H9 (cell line): ENCODE results near the gene BCAS3. TPM values are rescaled to one million over a fixed set of nuclear protein-coding genes. Genes with fewer than 3 reads are reported as not detected.

Experiments
- DNase-seq: peaks from one replicate; pipeline ENCODE4 v3.0.0-alpha.2; 2017
- H2AFZ ChIP-seq: one replicate; pipeline ENCODE4 v1.6.1; 2013; ENCODE audit warnings: mild to moderate bottlenecking, low read length, control low read depth, moderate library complexity
- H2AK5ac ChIP-seq: 2 replicates; pipeline ENCODE4 v1.6.1; 2013; ENCODE audit warnings: low read length, control low read depth, mixed read lengths; ENCODE audit not compliant: insufficient read length
- H2BK120ac ChIP-seq: one replicate; pipeline ENCODE4 v1.6.1; 2013; ENCODE audit warnings: low read depth, mild to moderate bottlenecking, low read length, control low read depth, inconsistent platforms; ENCODE audit not compliant: poor library complexity, severe bottlenecking
- H2BK12ac ChIP-seq: 2 replicates; pipeline ENCODE4 v1.6.1; 2013; ENCODE audit warnings: low read length, control low read depth, mixed read lengths, low read depth; ENCODE audit not compliant: insufficient read length
- H2BK15ac ChIP-seq: 2 replicates; pipeline ENCODE4 v1.6.1; 2013; ENCODE audit warnings: low read depth, low read length, control low read depth
- H2BK20ac ChIP-seq: one replicate; pipeline ENCODE4 v1.6.1; 2013; ENCODE audit warnings: low read depth, mild to moderate bottlenecking, low read length, control low read depth, inconsistent platforms; ENCODE audit not compliant: poor library complexity, severe bottlenecking
- H2BK5ac ChIP-seq: 2 replicates; pipeline ENCODE4 v1.6.1; 2013; ENCODE audit warnings: low read length, control low read depth, mixed read lengths; ENCODE audit not compliant: insufficient read length
- H3K14ac ChIP-seq: 2 replicates; pipeline ENCODE4 v1.6.1; 2013; ENCODE audit warnings: low read length, control low read depth; ENCODE audit not compliant: insufficient read depth
- H3K18ac ChIP-seq: 2 replicates; pipeline ENCODE4 v1.6.1; 2013; ENCODE audit warnings: low read depth, mild to moderate bottlenecking, mixed read lengths, low read length, control low read depth; ENCODE audit not compliant: insufficient read length
- H3K23ac ChIP-seq: 2 replicates; pipeline ENCODE4 v1.6.1; 2013; ENCODE audit warnings: low read length, control low read depth, mixed read lengths, low read depth; ENCODE audit not compliant: insufficient read length
- H3K23me2 ChIP-seq: 2 replicates; pipeline ENCODE4 v1.6.1; 2013; ENCODE audit warnings: low read depth, mild to moderate bottlenecking, mixed read lengths, low read length, control low read depth; ENCODE audit not compliant: insufficient read length, poor library complexity, severe bottlenecking
- H3K27ac ChIP-seq: 2 replicates; pipeline ENCODE4 v1.5.1; 2013; ENCODE audit warnings: low read length, control low read depth, mixed read lengths, low read depth; ENCODE audit not compliant: insufficient read length
- H3K27me3 ChIP-seq: 2 replicates; pipeline ENCODE4 v1.6.1; 2013; ENCODE audit warnings: low read length, control low read depth, inconsistent platforms; ENCODE audit not compliant: insufficient read depth
- H3K4ac ChIP-seq: 2 replicates; pipeline ENCODE4 v1.6.1; 2013; ENCODE audit warnings: low read depth, mild to moderate bottlenecking, control low read depth, inconsistent platforms, low read length, moderate library complexity
- H3K4me1 ChIP-seq: 2 replicates; pipeline ENCODE4 v1.6.1; 2013; ENCODE audit warnings: low read length, control low read depth, inconsistent platforms; ENCODE audit not compliant: insufficient read depth
- H3K4me2 ChIP-seq: 2 replicates; pipeline ENCODE4 v1.6.1; 2013; ENCODE audit warnings: low read length, control low read depth, mixed read lengths; ENCODE audit not compliant: insufficient read length, insufficient read depth
- H3K56ac ChIP-seq: 2 replicates; pipeline ENCODE4 v1.6.1; 2013; ENCODE audit warnings: low read depth, mild to moderate bottlenecking, mixed read lengths, low read length, control low read depth; ENCODE audit not compliant: insufficient read length
- H3K79me1 ChIP-seq: 2 replicates; pipeline ENCODE4 v1.6.1; 2013; ENCODE audit warnings: low read depth, mild to moderate bottlenecking, moderate library complexity, low read length, control low read depth, inconsistent platforms; ENCODE audit not compliant: insufficient read depth, poor library complexity, severe bottlenecking
- H3K79me2 ChIP-seq: 2 replicates; pipeline ENCODE4 v1.6.1; 2013; ENCODE audit warnings: low read length, control low read depth, inconsistent platforms; ENCODE audit not compliant: insufficient read depth
- H3K9ac ChIP-seq: 2 replicates; pipeline ENCODE4 v1.6.1; 2013; ENCODE audit warnings: low read length, control low read depth, mixed read lengths; ENCODE audit not compliant: insufficient read length; ENCODE audit errors: extremely low read depth
- H3K9me3 ChIP-seq: one replicate; pipeline ENCODE4 v1.6.1; 2013; ENCODE audit warnings: low read depth, low read length, inconsistent platforms; ENCODE audit not compliant: control insufficient read depth
- H3T11ph ChIP-seq: one replicate; pipeline ENCODE4 v1.6.1; 2013; ENCODE audit warnings: mild to moderate bottlenecking, low read length, control low read depth, inconsistent platforms
- H4K20me1 ChIP-seq: one replicate; pipeline ENCODE4 v1.6.1; 2013; ENCODE audit not compliant: control insufficient read depth, insufficient read length, insufficient read depth
- H4K5ac ChIP-seq: 2 replicates; pipeline ENCODE4 v1.6.1; 2013; ENCODE audit warnings: low read depth, mild to moderate bottlenecking, mixed read lengths, low read length, control low read depth; ENCODE audit not compliant: insufficient read length
- H4K8ac ChIP-seq: replicated peaks from 2 replicates; pipeline ENCODE4 v1.6.1; 2013; ENCODE audit warnings: low read length, control low read depth, mixed read lengths, low read depth; ENCODE audit not compliant: insufficient read length
- H4K91ac ChIP-seq: 2 replicates; pipeline ENCODE4 v1.6.1; 2013; ENCODE audit warnings: low read depth, mild to moderate bottlenecking, moderate library complexity, mixed read lengths, low read length, control low read depth; ENCODE audit not compliant: insufficient read length
- H3K27ac Mint-ChIP-seq, 3 experiments: 2 replicates in 2 of 3; 3 replicates in 1 of 3; pipeline ENCODE4 v1.8.0; 2020 to 2021; ENCODE audit warnings: mixed read lengths in 3 of 3, mild to moderate bottlenecking in 1 of 3, moderate library complexity in 1 of 3
- H3K27me3 Mint-ChIP-seq: 2 replicates; pipeline ENCODE4 v1.8.0; 2021; ENCODE audit warnings: low read depth, mild to moderate bottlenecking, moderate library complexity, mixed read lengths
- H3K36me3 Mint-ChIP-seq, 3 experiments: 2 replicates in 2 of 3; 3 replicates in 1 of 3; pipeline ENCODE4 v1.8.0; 2020 to 2021; ENCODE audit warnings: low read depth in 3 of 3, mixed read lengths in 3 of 3; ENCODE audit not compliant: insufficient read depth in 1 of 3
- H3K4me1 Mint-ChIP-seq, 2 experiments: 2 replicates each; pipeline ENCODE4 v1.8.0; 2020; ENCODE audit warnings: mixed read lengths in 2 of 2
- H3K4me3 Mint-ChIP-seq, 2 experiments: 2 replicates in 1 of 2; 3 replicates in 1 of 2; pipeline ENCODE4 v1.8.0; 2020 to 2021; ENCODE audit warnings: mild to moderate bottlenecking in 2 of 2, mixed read lengths in 2 of 2, moderate library complexity in 1 of 2
- H3K9me3 Mint-ChIP-seq, 2 experiments: 2 replicates in 1 of 2; 3 replicates in 1 of 2; pipeline ENCODE4 v1.8.0; 2020; ENCODE audit warnings: mild to moderate bottlenecking in 2 of 2, mixed read lengths in 2 of 2, moderate library complexity in 1 of 2
- WGBS: extraction: QIAGEN DNeasy Blood & Tissue Kit; methylation state at CpG from one replicate; pipeline ENCODE4 v1.1.7; 2013; ENCODE audit warnings: missing lambda C conversion rate, low lambda C conversion rate, mixed read lengths; ENCODE audit not compliant: insufficient read length; ENCODE audit errors: extremely low coverage; 5-methylcytosine and 5-hydroxymethylcytosine counted together
- total RNA-seq: library from RNA; stranded (reverse); gene quantifications from 2 replicates; pipeline ENCODE4 v1.2.1, GENCODE V29; 2021
- TF ChIP-seq, protein P1 (sequence below): fragments of 200-600 bp; sonication (generic); conservative IDR thresholded peaks from 3 replicates; pipeline ENCODE4 v1.8.0; 2021; ENCODE audit warnings: antibody characterized with exemption, mild to moderate bottlenecking

BCAS3 gene
- total RNA-seq, 1 experiment from 2014 or later: 22.4 TPM

DNA sequence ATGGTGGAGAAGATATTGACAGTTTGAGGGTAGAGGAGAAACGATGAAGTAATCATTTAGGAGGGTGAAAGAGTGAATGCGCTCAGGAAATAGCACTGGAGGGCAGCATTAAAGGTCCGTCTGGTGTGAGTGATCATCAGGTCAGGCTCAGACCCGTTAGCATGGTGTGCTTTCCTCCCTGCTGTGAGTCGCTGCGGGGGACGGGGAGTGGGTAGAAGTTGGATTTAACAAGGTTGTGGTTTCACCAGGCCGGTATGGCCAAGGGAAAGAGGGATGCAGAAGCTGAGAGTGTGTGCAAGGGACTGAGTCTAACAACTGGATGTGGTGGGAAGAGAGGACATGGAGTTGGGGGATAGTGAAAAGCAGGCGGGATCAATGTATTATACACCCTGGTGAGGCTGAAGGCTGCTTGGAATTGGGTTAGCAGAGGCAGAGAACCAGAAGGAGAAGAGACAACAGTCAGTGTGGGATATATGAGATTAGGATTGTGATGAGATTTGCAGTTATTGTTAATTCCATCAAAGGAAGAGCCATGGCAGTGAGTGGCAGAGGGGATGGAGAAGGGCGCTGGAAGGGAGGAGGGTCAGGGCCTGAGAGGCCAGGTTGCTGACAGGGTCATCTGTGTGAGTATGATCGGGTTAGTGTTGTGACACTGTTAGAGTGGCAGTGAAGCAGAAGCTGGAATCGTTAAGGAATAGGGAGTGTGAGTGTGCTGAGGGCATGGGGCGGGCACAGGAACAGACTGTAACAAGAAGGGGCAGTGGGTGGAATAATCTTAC lies 663.0 kb downstream of the BCAS3 start:
- H3K9me3 ChIP-seq: no peaks in the 10 kb centered on the region
- no peaks in the 10 kb centered on the region for H4K20me1 ChIP-seq
- no peak overlapping the region for H3K14ac ChIP-seq
- no peak overlapping the region for H3T11ph ChIP-seq
- no peaks in the 10 kb centered on the region for H3K27me3 ChIP-seq
- no peak overlapping the region for H4K91ac ChIP-seq
- no peak overlapping the region for H3K9ac ChIP-seq
- H2BK20ac ChIP-seq: no peak overlapping the region
- no peaks in the 10 kb centered on the region for H3K9me3 Mint-ChIP-seq
- no peak overlapping the region for H3K56ac ChIP-seq
- no peaks in the 10 kb centered on the region for H3K79me1 ChIP-seq
- H3K79me2 ChIP-seq: no peaks in the 10 kb centered on the region
- H4K5ac ChIP-seq: no peak overlapping the region
- no peak overlapping the region for H3K4me2 ChIP-seq
- H3K4me1 ChIP-seq: no peaks in the 10 kb centered on the region
- no peak overlapping the region for H3K4ac ChIP-seq
- H2AFZ ChIP-seq: no peak overlapping the region
- no peak overlapping the region for H2BK15ac ChIP-seq
- H3K18ac ChIP-seq: no peak overlapping the region
- no peak overlapping the region for H4K8ac ChIP-seq
- no peak overlapping the region for H3K23ac ChIP-seq
- no CpG with 5 or more reads among the region's 13 CpGs for WGBS
- H3K4me3 Mint-ChIP-seq: no peak overlapping the region
- no peak for DNase-seq
- no peak overlapping the region for H3K27ac Mint-ChIP-seq
- no peak overlapping the region for H2BK5ac ChIP-seq
- TF ChIP-seq, protein P1, sequence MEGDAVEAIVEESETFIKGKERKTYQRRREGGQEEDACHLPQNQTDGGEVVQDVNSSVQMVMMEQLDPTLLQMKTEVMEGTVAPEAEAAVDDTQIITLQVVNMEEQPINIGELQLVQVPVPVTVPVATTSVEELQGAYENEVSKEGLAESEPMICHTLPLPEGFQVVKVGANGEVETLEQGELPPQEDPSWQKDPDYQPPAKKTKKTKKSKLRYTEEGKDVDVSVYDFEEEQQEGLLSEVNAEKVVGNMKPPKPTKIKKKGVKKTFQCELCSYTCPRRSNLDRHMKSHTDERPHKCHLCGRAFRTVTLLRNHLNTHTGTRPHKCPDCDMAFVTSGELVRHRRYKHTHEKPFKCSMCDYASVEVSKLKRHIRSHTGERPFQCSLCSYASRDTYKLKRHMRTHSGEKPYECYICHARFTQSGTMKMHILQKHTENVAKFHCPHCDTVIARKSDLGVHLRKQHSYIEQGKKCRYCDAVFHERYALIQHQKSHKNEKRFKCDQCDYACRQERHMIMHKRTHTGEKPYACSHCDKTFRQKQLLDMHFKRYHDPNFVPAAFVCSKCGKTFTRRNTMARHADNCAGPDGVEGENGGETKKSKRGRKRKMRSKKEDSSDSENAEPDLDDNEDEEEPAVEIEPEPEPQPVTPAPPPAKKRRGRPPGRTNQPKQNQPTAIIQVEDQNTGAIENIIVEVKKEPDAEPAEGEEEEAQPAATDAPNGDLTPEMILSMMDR: no peak
- no peaks in the 10 kb centered on the region for H3K27me3 Mint-ChIP-seq
- H3K4me1 Mint-ChIP-seq: peaks cover 8 to 10% of the 10 kb centered on the region in 2 experiments
- H3K36me3 Mint-ChIP-seq: no peaks in the 10 kb centered on the region
- no peak overlapping the region for H2AK5ac ChIP-seq
- H3K23me2 ChIP-seq: no peaks in the 10 kb centered on the region
- H3K27ac ChIP-seq: no peak overlapping the region
- H2BK120ac ChIP-seq: no peak overlapping the region
- H2BK12ac ChIP-seq: no peak overlapping the region
